NCI-H1105 treated with DMSO at 0.1 percent for 48 hours (cell line): ENCODE results near the gene ADCY2.
A peak's percentile ranks its signal among the peaks of the same experiment; 100 is the strongest.

ENCODE experiments used
- DNase-seq: peaks from one replicate; lab custom pipeline; 2025; lab: John Stamatoyannopoulos, UW

Gene ADCY2

GRCh38 chr5:7445068-7445467, 49.1 kb downstream of the ADCY2 start:
- DNase-seq, result no peak

- DNase-seq, result no peak
Measured at GRCh38 chr5:7445831-7446230, 49.9 kb downstream of the ADCY2 start.

GRCh38 chr5:7446913-7447312, 51.0 kb downstream of the ADCY2 start:
- no peak for DNase-seq

- DNase-seq, result no peak
Measured at GRCh38 chr5:7453947-7454346, 58.0 kb downstream of the ADCY2 start.

- DNase-seq, result no peak
Measured at GRCh38 chr5:7456206-7456605, 60.3 kb downstream of the ADCY2 start.

GRCh38 chr5:7461371-7461770, 65.4 kb downstream of the ADCY2 start:
- DNase-seq, result no peak

GRCh38 chr5:7462758-7463157, 66.8 kb downstream of the ADCY2 start:
- DNase-seq, result no peak

GRCh38 chr5:7464182-7464581, 68.2 kb downstream of the ADCY2 start:
- no peak for DNase-seq

GRCh38 chr5:7467179-7467578, 71.2 kb downstream of the ADCY2 start:
- no peak for DNase-seq

- DNase-seq, result no peak
Measured at GRCh38 chr5:7468742-7469141, 72.8 kb downstream of the ADCY2 start.

- DNase-seq, result peak; percentile 15
Measured at GRCh38 chr5:7471710-7472109, 75.8 kb downstream of the ADCY2 start.

GRCh38 chr5:7473115-7473514, 77.2 kb downstream of the ADCY2 start:
- DNase-seq, result no peak

GRCh38 chr5:7473668-7474215, 77.8 kb downstream of the ADCY2 start:
- DNase-seq, result no peak

- no peak for DNase-seq
Measured at GRCh38 chr5:7474821-7475403, 79.0 kb downstream of the ADCY2 start.

- DNase-seq, result no peak
Measured at GRCh38 chr5:7478459-7478858, 82.5 kb downstream of the ADCY2 start.

GRCh38 chr5:7488734-7489133, 92.8 kb downstream of the ADCY2 start:
- no peak for DNase-seq

- no peak for DNase-seq
Measured at GRCh38 chr5:7492371-7492770, 96.4 kb downstream of the ADCY2 start.

- no peak for DNase-seq
Measured at GRCh38 chr5:7493081-7493480, 97.1 kb downstream of the ADCY2 start.

- DNase-seq, result no peak
Measured at GRCh38 chr5:7493622-7494021, 97.7 kb downstream of the ADCY2 start.

- no peak for DNase-seq
Measured at GRCh38 chr5:7494481-7495130, 98.7 kb downstream of the ADCY2 start.

- DNase-seq, result no peak
Measured at GRCh38 chr5:7495131-7495517, 99.2 kb downstream of the ADCY2 start.

GRCh38 chr5:7500256-7500655, 104.3 kb downstream of the ADCY2 start:
- DNase-seq, result no peak

- no peak for DNase-seq
Measured at GRCh38 chr5:7501061-7501460, 105.1 kb downstream of the ADCY2 start.

- DNase-seq, result no peak
Measured at GRCh38 chr5:7503564-7503963, 107.6 kb downstream of the ADCY2 start.
